ENCODE measurements around the gene CCDC88C.

CCDC88C gene

DNA sequence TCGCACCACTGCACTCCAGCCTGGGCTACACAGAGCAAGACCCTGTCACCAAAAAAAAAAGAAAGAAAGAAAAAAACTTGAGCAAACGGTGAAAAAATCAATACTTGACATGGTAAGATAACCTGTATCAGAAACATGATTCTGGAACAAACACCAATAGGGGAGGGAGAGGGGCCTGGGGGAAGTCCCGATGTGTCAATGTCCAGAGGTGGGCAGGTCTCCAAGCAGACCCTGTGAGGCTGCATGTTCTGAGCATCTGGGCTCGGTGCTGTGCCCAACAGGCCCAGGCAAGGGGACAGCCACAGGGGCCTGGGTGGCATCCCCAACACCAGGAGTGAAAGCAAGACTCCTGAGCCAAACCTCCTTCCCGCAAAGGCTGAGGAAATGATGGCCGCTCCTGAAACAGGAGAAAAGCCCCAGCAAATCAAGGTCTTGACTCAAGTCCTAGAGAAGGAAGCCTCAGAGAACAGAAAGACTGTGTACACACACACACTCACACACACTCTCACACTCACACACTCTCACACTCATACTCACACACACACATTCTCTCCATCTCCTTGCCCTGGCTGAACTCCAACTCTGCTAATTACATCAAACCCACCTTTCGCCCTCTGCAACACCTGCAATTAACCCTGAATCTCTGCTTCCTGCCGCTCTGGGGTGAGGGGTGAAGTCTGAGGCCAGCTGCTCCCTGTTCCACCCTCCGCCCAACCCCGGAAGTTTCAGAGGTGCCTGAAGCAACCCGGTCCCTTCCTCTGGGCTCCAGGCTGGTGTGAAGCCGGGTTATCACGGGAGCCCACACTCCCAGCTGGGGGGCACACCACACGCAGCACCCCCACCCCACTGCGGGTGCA, 20.4 kb downstream of the CCDC88C start:
- peak; percentile 60 for DNase-seq

DNA sequence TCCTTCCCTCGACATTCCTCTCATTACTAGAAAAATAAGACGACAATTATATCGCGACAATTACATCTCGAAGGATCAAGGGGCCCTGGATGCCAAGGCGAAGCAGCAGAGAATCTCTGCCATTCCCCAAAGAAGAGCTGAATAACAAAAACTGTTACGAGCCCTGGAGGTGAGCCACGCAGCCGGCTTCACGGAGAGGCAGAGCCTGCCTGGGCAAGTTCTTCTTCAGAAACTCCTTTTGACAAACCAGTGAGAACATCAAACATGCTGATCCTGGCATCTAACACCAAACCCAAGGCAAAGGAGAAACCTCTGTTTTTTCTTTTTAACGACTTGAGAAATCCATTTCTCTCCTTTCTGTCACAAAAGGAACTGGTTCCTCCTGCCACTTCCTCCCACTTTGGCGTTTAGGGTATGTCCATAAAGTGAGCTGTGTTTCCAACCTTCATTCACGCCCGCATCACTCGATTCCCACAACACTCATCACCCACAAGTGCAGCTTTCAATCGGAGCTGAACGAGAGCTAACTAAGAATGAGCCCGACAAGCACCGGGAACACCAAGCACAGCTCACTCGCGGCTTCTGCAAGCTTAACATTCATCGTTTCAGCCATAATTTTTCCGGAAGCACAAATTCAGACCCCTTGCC, 21.5 kb downstream of the CCDC88C start:
- no peak for DNase-seq

DNA sequence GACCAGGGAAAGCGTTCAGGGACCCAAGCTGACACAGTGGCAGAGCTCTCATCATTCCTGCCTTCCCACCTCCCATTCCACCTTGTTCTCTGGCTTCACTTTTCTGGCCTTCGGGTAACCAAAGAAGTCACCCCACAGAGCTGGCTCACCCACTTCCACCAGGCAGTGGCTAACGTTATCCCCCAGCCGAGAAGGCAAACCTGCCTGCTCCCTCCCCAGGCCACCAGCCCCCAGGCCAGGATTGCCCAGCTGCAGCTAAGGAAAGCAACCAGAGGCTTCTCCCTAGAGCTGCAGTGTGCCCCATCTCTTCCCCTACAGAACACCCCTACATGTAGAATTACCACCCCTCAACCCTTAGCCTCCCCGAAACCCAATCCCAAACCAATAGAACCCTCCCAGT, 22.2 kb downstream of the CCDC88C start:
- DNase-seq = no peak

DNA sequence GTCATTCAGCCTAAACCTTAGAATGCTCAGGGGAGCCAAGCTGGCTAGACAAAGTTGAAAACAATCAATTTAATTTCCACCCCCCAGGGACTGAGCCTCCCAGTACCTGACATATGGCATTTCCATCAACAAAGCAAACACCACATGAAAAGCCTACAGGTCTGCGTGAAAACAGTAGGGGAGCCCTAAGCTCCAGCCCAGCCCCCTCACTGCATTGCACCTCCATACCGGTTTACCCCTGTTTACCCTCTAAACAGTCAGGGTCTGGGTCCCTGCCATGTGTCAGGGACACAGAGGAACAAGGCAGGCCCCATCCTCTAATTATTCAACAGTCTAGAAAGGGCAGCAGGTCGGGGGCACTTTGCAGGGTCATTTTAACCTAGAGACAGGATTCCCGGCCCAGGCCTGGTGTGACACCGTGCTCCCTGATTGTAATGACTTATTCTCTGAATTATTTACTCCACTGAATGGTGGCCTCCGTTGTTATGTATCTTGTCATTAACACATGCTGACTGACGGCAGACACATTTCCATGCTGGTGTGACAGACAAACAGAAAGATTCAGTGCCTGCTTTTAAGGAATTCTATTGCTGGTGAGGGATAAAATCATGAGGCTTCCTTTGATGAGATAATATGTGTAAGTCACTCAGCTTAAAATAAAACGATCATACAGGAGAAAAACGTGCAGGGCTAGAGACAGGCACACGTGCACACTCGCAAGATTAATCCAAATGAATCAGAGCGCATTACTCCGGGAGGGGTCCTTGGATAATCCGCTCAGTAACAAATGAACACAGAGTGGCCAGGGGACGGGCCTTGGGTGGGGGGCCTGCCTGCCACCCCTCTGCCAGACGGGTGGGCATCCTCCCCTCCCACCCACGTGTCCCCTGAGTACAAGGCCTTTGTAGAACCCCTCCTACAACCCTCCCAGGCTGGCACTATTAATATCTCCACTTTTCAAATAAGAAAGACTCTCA, 23.2 kb downstream of the CCDC88C start:
- no peak for DNase-seq

DNA sequence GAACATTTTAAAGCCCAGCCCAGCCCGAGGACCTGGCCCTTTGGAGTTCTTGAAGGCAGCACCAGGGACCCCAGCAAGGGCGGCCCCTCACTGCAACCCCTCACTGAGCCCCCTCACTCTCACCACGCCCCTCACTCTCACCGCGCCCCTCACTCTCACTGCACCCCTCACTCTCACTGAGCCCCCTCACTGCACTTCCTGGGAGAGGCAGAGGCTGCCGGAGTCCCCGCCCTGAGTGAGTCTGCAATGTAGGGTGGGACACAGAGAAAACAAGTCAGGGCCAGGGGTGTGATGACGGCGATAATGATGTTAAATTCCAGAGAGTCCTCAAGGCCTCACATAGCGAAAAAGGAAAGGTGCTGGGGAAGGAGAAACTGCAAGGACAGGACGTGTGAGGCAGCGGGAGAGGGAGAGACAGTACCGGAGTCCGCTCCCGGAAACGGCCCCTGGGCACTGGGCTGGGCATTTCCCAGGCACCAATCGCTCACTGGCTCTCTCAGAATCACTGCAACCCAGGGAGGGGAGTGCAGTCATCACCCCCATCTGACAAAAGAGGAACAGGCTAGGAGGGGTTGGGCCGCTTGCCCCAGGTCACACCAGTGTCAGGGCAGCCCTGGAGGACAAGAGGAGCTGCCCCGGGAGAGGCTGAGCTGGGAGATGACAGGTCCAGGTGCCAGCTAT, 24.9 kb downstream of the CCDC88C start:
- DNase-seq = no peak

DNA sequence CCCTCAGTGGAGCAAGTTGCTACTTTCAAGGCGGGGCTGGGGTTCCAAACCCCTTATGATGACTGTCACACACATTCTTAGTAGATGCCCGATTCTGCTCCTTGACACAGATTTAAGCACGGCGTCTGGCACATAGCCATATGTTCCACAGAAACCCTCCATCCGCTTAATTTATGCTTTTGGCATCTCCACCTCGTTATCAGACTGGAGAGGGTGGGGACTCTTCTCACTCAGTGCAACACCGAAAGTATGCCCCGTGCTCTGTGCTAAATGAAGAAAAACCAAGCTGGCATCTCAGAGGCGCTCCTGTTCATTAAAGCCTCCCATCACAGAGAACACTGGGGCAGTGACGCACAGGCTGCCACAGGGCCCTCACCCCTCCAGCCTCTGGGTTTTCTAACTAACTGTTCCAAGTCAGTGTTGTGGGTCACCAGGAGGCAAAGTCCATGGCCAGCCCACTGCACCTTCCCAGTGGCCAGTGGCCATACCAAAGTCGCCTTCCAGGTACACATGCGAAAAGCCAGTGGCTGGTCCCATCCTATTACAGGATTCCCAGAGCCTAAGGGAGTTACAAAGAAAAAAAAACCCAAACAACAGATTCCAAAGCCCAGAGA, 27.3 kb downstream of the CCDC88C start:
- DNase-seq = peak; percentile 27

DNA sequence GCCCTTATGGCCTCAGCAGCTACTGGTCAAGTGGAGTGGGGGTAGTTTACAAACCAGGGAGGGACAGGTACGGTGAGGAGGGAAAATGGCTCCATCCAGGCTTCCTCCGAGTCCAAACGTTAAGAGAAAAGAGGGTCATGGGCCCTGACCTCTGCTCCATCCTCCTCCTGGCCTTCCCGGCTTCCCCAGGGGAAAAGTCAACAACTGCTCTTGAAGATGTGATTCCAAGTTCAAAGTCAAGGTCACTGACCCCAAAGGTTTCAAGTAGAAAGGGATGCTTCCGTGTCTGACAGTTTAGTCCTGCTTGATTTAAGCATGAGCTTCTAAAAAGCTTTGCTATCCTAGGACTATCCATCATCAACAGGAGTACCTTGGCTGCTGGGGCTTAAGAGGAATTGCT, 28.5 kb downstream of the CCDC88C start:
- no peak for DNase-seq

DNA sequence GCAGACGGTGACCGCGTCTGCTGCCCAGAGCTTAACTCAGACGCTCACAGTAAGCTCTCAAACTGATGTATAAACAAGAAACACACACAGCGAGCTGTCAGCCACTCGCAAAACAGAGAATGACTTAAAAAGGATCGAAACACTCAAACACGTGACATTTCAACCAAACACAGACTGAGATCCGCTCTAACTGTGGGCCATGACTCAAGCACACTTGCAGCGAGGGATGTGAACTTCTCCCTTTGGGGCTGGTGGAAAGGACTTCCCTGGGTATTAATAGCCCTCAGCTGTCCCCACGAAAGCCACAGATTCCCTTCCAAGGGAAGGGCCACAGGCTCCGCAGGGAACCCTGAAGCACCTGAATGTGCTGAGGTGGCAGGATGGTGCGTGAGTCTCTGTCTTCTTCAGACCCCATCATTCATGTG, 29.1 kb downstream of the CCDC88C start:
- peak; percentile 59 for DNase-seq

DNA sequence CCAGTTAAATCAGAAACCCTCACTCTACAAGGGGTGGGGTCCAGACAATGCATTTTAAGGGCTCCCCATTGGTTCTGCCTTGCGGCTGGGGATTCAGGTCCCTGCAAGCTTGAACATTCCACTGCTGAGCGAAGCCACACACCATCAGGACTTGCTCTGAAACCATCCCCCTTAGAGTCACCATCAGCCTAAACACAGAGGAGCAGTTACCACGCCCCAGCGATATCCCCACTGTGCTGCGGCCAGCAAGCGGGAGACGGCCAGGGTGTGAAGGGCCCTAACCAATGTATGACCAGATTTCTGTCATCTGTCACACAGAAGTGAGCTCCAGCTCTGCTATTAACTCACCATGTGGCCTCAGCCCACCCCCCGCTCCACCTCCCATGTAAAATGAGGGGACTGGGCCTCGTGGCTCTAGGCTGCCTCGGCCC, 29.7 kb downstream of the CCDC88C start:
- no peak for DNase-seq

DNA sequence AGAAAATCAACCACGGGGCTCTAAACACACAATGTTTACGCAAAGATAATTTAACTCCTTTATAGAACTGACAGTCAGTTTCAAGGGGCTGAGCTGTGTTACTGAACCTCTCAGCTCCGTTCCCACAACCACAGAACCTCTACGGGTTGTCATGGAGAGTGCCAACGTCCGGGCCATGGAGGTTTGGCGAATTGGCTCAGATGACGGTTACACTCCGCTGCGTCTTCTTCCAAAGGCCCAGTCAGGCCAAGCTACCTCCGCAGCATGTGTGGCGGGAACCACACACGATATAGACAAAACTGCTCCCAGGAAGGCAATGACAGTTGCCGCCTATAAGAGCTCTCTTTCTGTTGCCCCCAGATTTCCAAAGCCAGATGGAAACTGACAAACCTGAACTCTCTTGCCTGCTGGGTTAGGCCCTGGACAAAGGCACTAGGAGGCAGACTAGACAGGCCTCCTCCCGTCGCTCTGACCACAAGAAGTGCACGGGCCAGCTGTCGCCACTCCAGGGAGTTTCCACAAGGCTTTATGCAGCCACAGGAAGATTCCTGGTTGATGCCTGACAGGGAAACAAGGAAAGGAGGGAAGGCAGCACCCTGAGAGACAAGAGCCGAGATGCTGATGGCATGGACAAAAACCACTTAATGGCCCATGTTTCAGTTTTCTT, 30.3 kb downstream of the CCDC88C start:
- DNase-seq = no peak

DNA sequence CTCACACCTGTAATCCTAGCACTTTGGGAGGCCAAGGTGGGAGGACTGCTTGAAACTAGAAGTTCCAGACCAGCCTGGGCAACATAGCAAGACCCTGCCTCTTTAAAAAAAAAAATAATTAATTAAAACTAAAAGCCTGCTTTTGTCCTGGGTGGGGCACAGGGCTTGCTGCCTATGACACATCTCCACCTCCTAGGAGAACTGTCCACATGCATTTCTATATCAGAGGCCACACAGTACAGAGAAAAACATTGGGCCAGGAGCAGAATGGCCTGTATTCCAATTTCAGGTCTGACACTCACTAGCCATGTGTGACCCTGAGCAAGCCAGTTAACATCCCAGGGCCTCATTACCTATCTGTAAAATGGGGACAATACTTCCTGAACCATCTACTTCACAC, 31.9 kb downstream of the CCDC88C start:
- DNase-seq = no peak

DNA sequence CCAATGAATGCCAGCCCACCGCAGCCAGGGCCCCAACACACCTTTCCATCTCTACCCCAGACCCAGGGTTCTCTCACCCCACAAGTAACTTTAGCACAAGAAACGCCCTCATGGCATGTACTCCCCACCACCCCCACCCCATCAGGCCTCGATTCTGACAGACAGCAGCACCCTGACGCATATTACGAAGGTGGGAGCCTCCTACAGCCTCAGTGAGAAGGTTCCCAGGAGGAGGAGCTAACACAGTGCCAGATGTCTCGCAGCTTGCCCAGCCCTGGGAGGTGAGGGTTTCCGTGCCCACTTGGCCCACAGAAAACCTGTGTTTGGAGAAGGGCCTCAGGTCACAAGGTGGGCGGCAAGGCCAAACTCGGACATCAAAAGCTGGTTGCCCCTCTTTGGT, 32.4 kb downstream of the CCDC88C start:
- DNase-seq = no peak

DNA sequence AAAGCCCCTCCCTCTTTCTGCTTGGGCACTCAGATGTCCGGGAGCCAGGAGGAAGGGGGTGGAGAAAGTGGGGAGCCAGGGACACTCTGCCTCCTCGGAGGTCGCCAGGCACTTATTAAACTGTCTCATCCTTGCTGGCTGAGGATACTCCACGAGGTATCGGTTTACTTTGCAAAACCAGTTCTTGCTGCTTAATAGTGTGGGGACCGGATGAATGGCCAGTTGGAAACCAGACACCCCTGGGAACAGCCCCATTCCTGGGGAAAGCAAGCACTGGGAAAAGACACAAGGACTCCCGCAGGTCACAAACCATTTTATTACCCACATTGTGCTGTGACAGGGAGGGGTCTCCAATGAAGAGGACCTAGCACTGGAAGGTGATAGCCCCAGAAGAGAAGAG, 34.2 kb downstream of the CCDC88C start:
- no peak for DNase-seq

DNA sequence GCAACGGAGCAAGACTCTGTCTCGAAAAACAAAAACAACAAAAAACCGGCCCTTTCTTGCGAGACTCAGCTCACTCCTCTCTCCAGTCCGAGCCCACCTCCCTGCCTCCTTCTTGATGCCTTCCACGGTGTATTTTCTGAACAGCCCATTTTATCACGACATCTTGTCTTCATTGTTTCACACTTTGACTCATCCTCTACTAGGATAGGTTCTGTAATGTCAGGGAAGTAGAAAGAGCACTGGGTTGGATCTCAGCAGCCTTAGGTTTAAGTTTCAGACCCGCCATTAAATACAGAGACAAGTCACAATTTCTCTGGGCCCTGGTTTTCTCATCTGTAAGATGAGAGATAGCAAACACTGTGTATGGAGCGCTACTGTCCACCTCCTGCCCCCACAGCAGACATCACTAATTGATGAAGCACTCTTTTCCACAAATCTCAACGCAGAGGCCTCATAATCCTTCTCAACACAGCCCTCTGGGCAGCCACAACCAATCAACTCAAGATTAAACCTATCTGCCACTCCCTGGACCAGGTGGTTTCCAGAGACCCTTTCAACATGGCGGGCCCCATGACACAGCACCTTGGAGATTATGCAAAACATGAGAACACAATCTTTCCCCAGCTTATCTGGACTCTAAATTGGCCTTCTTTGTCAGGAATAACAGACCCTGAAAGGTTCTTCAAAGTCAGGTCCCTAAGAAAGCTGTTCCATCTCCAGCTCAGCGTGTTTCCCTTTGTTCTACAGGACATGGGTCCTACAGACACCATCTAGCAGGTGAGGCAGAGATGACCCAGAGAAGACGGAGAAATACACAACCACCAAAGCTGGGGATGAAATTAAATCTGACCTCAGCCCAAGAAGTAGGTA, 35.6 kb downstream of the CCDC88C start:
- DNase-seq = no peak

DNA sequence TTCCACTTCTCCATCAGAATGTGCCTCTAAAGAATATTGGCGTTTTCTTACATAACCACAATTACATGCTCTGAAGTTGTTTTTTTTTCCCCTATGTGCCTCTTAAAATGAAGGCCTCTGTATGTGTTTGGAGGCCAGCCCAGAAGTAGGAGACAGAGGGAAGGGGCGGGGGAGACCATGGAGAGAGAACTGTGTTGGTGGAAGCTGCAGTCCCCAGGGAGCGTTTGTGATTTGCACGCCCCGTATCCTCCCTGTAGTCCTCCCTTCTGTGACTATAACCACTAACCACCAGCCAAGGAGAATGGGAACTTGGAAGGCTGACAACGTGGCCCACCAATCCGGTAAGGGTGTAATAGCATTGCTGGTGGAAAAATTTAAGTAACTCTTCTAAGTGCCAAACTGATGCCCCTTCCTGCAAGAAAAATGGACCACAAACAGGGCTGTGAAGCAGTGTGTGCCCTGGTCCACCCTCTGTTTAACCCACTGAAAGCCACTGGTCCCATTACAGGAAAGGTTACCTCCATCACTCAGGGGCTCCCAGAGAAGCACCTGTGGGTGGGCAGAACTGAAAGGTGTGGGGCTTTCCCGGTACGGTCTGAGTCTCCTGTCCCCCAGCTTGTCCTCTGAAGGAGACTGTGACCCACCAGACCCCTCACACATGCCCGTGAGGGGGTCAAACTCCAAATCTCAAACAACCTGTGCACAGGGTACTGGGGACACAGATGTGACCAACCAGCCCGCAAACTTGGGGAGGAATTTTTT, 36.8 kb downstream of the CCDC88C start:
- DNase-seq = no peak

DNA sequence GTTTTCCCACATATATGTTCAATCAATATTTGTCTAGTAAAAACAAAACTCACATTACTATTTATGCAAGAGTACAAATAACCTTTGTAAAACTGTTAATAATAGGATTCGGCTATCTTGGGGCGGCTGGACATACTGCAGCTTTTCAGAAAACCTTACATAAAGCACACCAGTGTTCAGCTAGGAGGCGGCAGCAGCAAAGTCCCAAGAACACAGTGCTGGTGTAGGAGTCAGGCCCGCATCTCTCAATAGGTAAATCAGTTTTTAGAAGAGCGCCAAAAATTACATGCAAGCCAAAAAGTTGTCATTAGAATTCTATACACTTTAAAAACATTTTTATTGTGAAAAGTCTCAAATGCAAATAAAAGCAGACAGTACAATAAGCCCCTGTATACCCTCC, 37.5 kb downstream of the CCDC88C start:
- no peak for DNase-seq

DNA sequence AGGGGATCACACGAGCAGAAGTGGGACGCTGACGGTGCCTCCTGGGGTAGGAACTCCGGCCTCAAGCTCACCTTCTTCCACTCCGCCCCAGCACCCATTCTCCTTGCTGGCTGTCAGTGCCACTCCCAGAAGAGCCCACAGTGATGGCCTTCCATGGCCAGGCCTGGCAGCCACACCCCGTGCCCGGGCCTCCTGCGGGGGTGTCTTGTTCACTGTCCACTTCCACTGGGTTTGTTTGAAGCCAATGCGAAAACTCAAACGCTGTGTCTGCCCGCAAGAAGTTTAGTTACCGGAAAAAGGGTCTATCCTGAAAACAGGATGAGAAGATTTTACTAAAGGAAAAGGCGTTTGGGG, 38.1 kb downstream of the CCDC88C start:
- no peak for DNase-seq

DNA sequence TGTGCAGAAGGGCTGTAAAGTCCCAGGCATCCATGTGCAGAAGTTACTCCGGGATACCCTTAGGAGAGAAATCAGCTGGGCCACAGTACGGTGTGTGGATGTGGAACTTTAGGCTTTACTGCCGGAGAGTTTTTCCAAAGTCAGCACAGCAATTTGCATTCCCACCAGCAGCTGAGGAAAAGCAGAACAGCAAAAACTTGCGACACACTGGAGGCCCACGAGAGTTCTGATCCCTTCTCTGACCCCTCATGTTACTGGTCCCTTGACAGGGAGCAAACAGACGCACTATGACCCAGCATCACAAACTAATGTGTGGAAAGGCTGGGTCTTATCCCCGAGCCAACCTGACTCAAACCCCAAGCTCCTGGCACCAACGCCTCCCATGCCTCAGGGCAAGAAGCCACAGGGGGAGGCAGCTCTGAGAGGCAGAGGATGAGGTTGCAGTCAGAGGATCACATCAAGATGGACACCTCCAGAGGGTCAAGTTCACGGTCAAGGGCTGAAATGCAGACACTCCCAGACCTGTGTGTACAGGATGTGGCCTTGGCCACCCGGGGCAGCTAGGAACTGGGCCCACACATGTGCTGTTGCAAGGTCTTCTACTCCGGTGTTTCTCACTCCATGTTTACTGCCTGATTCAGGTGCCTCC, 38.6 kb downstream of the CCDC88C start:
- DNase-seq = no peak
